HCT116 (cell line): ENCODE data around the gene LY6G6F. TPM values are rescaled to one million over a fixed set of nuclear protein-coding genes. Genes with fewer than 3 reads are reported as not detected.

Experiments
- CTCF ChIP-seq, 3 experiments: fragments of 200-600 bp in 1 of 3; sonication (generic) in 1 of 3; IDR thresholded peaks in 2 of 3; conservative IDR thresholded peaks in 1 of 3; 2 replicates each; pipeline ENCODE4 v1.5.1; 2012 to 2017; ENCODE audit warnings: low read depth in 2 of 3, low read length in 2 of 3, antibody characterized with exemption in 1 of 3, borderline replicate concordance in 1 of 3, control low read depth in 1 of 3, mild to moderate bottlenecking in 1 of 3, mixed read lengths in 1 of 3, mixed run types in 1 of 3, moderate library complexity in 1 of 3; ENCODE audit not compliant: insufficient read depth in 1 of 3
- EZH2phosphoT487 ChIP-seq: fragments of 200-600 bp; IDR thresholded peaks from 2 replicates; pipeline ENCODE4 v1.6.1; 2018; ENCODE audit warnings: antibody characterized with exemption, borderline replicate concordance
- RAD21 ChIP-seq: IDR thresholded peaks from 2 replicates; pipeline ENCODE4 v1.6.1; 2012; ENCODE audit warnings: low read depth, mild to moderate bottlenecking
- REST ChIP-seq: IDR thresholded peaks from 2 replicates; pipeline ENCODE4 v1.6.1; 2012; ENCODE audit warnings: low read depth
- SIN3A ChIP-seq: IDR thresholded peaks from 2 replicates; pipeline ENCODE4 v1.6.1; 2012; ENCODE audit warnings: low read depth
- SRF ChIP-seq: IDR thresholded peaks from 2 replicates; pipeline ENCODE4 v1.6.1; 2012; ENCODE audit warnings: low read depth
- YY1 ChIP-seq: IDR thresholded peaks from 2 replicates; pipeline ENCODE4 v1.6.1; 2011; ENCODE audit warnings: low read length, low read depth, moderate library complexity, mild to moderate bottlenecking; ENCODE audit not compliant: insufficient replicate concordance; ENCODE audit errors: extremely low read depth
- ZBTB33 ChIP-seq: IDR thresholded peaks from 2 replicates; pipeline ENCODE4 v1.6.1; 2011; ENCODE audit warnings: mild to moderate bottlenecking, low read length, moderate library complexity; ENCODE audit not compliant: insufficient replicate concordance; ENCODE audit errors: extremely low read depth
- ZFX ChIP-seq: fragments of 450-650 bp; IDR thresholded peaks from 2 replicates; pipeline ENCODE4 v1.6.1; 2017
- total RNA-seq: library from RNA; stranded (reverse); gene quantifications from one replicate; pipeline ENCODE4 v1.2.1, GENCODE V29; 2021; ENCODE audit not compliant: unreplicated experiment

LY6G6F gene
- total RNA-seq, 1 experiment from 2014 or later, result not detected

- TF ChIP-seq REST, result no peak
- no peak for TF ChIP-seq CTCF (IDR thresholded peaks at IDR 0.05 in 2 of 3, conservative IDR thresholded peaks at IDR 0.05 in 1 of 3; ENCODE audit: borderline replicate concordance in 1 of 3, insufficient read depth in 1 of 3, low read depth in 2 of 3, low read length in 2 of 3)
- TF ChIP-seq SRF, result no peak
- TF ChIP-seq RAD21, result no peak
- no peak for TF ChIP-seq SIN3A
- TF ChIP-seq EZH2phosphoT487, result no peak
- TF ChIP-seq YY1, result no peak
- no peak for TF ChIP-seq ZFX
- TF ChIP-seq ZBTB33, result no peak
Observed at GRCh38 chr6:31658983-31659648, 47.5 kb upstream of the LY6G6F start (continued).
